Osteoblast (primary cell): Measurements from ENCODE around the gene ANKLE2. TPM values are rescaled to one million over a fixed set of nuclear protein-coding genes. Genes with fewer than 3 reads are reported as not detected.

ENCODE experiments used
- DNase-seq: peaks from one replicate; pipeline ENCODE4 v3.0.0; 2011; ENCODE audit warnings: low spot score, mixed read lengths; ENCODE audit not compliant: insufficient read length; ENCODE audit errors: missing footprints
- H2AFZ ChIP-seq: 2 replicates; pipeline ENCODE4 v1.6.0; 2011; ENCODE audit warnings: mild to moderate bottlenecking, low read length
- H3K27ac ChIP-seq: 2 replicates; pipeline ENCODE4 v1.5.1; 2011; ENCODE audit warnings: mild to moderate bottlenecking, low read depth, low read length, moderate library complexity
- H3K27me3 ChIP-seq: 2 replicates; pipeline ENCODE4 v1.6.0; 2012; ENCODE audit warnings: mild to moderate bottlenecking, control low read depth, inconsistent platforms, low read length, moderate library complexity; ENCODE audit not compliant: insufficient read depth
- H3K36me3 ChIP-seq: 2 replicates; pipeline ENCODE4 v1.5.1; 2011; ENCODE audit warnings: mild to moderate bottlenecking, low read length, control low read depth, moderate library complexity; ENCODE audit not compliant: insufficient read depth
- H3K4me1 ChIP-seq: 2 replicates; pipeline ENCODE4 v1.5.1; 2011; ENCODE audit warnings: mild to moderate bottlenecking, low read length, control low read depth, moderate library complexity; ENCODE audit not compliant: insufficient read depth
- H3K4me2 ChIP-seq: 2 replicates; pipeline ENCODE4 v1.6.0; 2011; ENCODE audit warnings: mild to moderate bottlenecking, low read length; ENCODE audit not compliant: insufficient read depth
- H3K4me3 ChIP-seq: fragments of 200-600 bp; sonication (generic); 3 replicates; pipeline ENCODE4 v1.5.1; 2012; ENCODE audit warnings: mild to moderate bottlenecking, low read length, inconsistent platforms; ENCODE audit not compliant: insufficient read depth
- H3K79me2 ChIP-seq: 2 replicates; pipeline ENCODE4 v1.6.0; 2012; ENCODE audit warnings: mild to moderate bottlenecking, low read length, control low read depth, inconsistent platforms; ENCODE audit not compliant: insufficient read depth
- H3K9me3 ChIP-seq: 2 replicates; pipeline ENCODE4 v1.5.1; 2011; ENCODE audit warnings: low read depth, low read length, control low read depth
- H4K20me1 ChIP-seq: 2 replicates; pipeline ENCODE4 v1.6.0; 2012; ENCODE audit warnings: mild to moderate bottlenecking, low read length, control low read depth; ENCODE audit not compliant: insufficient read depth
- CTCF ChIP-seq: IDR thresholded peaks from 2 replicates; pipeline ENCODE4 v1.5.1; 2011; ENCODE audit warnings: mild to moderate bottlenecking, low read depth, low read length, moderate library complexity; ENCODE audit errors: extremely low read depth
- total RNA-seq: library from RNA; depleted of rRNA; stranded (reverse); fragments of >200 nt; gene quantifications from 2 replicates; pipeline ENCODE4 v1.2.3, GENCODE V29; 2012

ANKLE2 gene
- total RNA-seq, 1 donor, result 86.1 TPM

GRCh38 chr12:132806857-132807256 is 45.2 kb upstream of the ANKLE2 start:
- H3K36me3 ChIP-seq, result peaks cover 84% of the 10 kb centered on the region
- peaks cover 15% of the 10 kb centered on the region for H3K4me1 ChIP-seq
- no peak overlapping the region for H3K4me3 ChIP-seq
- peaks cover 61% of the 10 kb centered on the region for H4K20me1 ChIP-seq
- no peak overlapping the region for H2AFZ ChIP-seq
- peak; percentile 68 for DNase-seq
- H3K27me3 ChIP-seq, result no peaks in the 10 kb centered on the region
- H3K79me2 ChIP-seq, result peaks cover 67% of the 10 kb centered on the region
- TF ChIP-seq CTCF, result no peak
- no peaks in the 10 kb centered on the region for H3K9me3 ChIP-seq
- no peak overlapping the region for H3K27ac ChIP-seq
- no peak overlapping the region for H3K4me2 ChIP-seq

DNA sequence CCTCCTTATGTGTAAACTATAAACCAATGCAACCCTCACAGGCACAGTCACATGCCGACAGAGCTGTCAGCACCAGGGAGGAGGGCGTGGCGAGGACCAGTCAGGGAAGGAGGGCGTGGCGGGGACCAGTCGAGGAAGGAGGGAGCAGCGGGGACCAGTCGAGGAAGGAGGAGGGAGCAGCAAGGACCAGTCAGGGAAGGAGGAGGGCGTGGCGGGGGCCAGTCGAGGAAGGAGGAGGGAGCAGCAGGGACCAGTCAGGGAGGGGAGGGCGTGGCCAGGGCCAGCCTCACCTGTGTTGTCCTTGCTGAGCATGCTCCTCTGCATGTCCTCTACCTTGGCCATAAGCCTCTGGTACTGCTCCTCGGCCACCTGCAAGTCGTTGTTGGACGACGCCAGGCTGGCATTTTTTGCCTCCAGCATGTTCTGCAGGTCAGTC is 42.8 kb upstream of the ANKLE2 start:
- Histone ChIP-seq H3K27me3 (no peaks in the 10 kb centered on the region), H2AFZ (no peak overlapping the region), H3K9me3 (no peaks in the 10 kb centered on the region), H4K20me1 (peaks cover 58% of the 10 kb centered on the region), H3K4me2 (peak overlapping the region; percentile 32), H3K4me1 (peaks cover 15% of the 10 kb centered on the region), H3K4me3 (no peak overlapping the region), H3K79me2 (peaks cover 73% of the 10 kb centered on the region), H3K27ac (peak overlapping the region; percentile 41), H3K36me3 (peaks cover 86% of the 10 kb centered on the region)
- DNase-seq, result no peak
- TF ChIP-seq CTCF, result no peak

DNA sequence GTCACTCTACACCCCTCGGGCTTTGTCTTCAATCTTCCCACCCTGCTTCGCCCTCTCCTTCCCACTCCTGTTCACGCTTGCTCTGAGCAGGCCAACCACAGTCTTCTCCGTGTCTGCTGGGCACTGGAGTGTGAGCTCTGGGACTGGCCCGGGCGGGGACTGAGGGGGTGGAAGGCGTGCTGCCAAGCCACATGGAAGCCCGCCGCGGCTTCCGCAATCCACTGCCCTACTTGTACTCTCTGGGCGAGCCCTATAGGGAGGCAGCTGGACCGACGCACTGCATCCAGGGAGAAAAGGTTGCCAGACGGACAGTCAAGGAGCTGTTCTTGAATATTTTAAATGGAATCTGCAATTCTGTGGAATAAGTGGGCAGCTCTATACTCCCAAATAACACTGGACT is 42.3 kb upstream of the ANKLE2 start:
- Histone ChIP-seq H3K27me3 (no peaks in the 10 kb centered on the region), H3K27ac (peak overlapping the region; percentile 79), H3K79me2 (peaks cover 77% of the 10 kb centered on the region), H3K9me3 (no peaks in the 10 kb centered on the region), H3K4me2 (peak overlapping the region; percentile 32), H4K20me1 (peaks cover 64% of the 10 kb centered on the region), H2AFZ (no peak overlapping the region), H3K4me3 (no peak overlapping the region), H3K36me3 (peaks cover 89% of the 10 kb centered on the region), H3K4me1 (peaks cover 15% of the 10 kb centered on the region)
- no peak for TF ChIP-seq CTCF
- DNase-seq, result peak; percentile 99

DNA sequence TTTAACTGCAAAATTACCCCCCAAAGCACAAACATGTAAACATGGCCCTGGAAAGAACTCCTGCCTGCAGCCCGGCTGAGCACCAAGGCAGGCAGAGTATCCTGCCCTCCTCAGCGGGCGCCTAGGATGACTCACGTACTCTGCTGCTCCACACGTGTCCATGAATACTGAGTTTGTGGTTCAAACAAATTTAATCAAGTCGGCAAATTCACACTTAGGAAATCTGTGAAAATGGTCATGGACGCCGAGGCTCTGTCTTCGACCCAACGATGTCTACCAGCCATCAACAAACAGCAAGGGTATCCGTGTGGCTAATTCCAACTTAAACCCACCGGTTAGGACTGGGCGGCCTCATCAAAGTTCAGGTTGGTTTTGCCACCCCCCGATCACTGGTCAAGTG is 41.5 kb upstream of the ANKLE2 start:
- H3K4me2 ChIP-seq, result no peak overlapping the region
- peaks cover 15% of the 10 kb centered on the region for H3K4me1 ChIP-seq
- H4K20me1 ChIP-seq, result peaks cover 62% of the 10 kb centered on the region
- H3K79me2 ChIP-seq, result peaks cover 75% of the 10 kb centered on the region
- TF ChIP-seq CTCF, result no peak
- peak overlapping the region; percentile 79 for H3K27ac ChIP-seq
- H3K4me3 ChIP-seq, result no peak overlapping the region
- no peaks in the 10 kb centered on the region for H3K9me3 ChIP-seq
- H3K36me3 ChIP-seq, result peaks cover 89% of the 10 kb centered on the region
- no peak overlapping the region for H2AFZ ChIP-seq
- no peaks in the 10 kb centered on the region for H3K27me3 ChIP-seq
- DNase-seq, result peak; percentile 88
